ENCODE data around the gene M6PR.
A peak's percentile ranks its signal among the peaks of the same experiment; 100 is the strongest.
"Not testable (repeated sequence)": the region's sequence is repeated elsewhere in the genome, so short reads cannot be mapped to it uniquely, and the experiment has no call there.

The M6PR gene

GRCh38 chr12:8919643-8920042 lies 29.8 kb downstream of the M6PR start:
- H3K4me1 ChIP-seq (ENCODE audit: control insufficient read depth, insufficient read depth, low read length); H3K36me3 ChIP-seq (ENCODE audit: insufficient read depth, low read length): not testable (repeated sequence)

GRCh38 chr12:8917751-8918150 lies 31.7 kb downstream of the M6PR start:
- H3K9ac ChIP-seq (ENCODE audit: low read depth, low read length) = no peak overlapping the region
- H3K36me3 ChIP-seq (ENCODE audit: insufficient read depth, low read length) = peaks cover 3% of the 10 kb centered on the region
- peaks cover 9% of the 10 kb centered on the region for H3K4me1 ChIP-seq (ENCODE audit: control insufficient read depth, insufficient read depth, low read length)
- no peaks in the 10 kb centered on the region for H3K9me3 ChIP-seq (replicated peaks; ENCODE audit: low read length)
- no peak overlapping the region for H3K4me3 ChIP-seq (ENCODE audit: low read length)
- no peaks in the 10 kb centered on the region for H3K27me3 ChIP-seq (ENCODE audit: control insufficient read depth, insufficient read depth, low read length)
- no peak overlapping the region for H3K4me2 ChIP-seq (ENCODE audit: low read length)

More at GRCh38 chr12:8919643-8920042, 29.8 kb downstream of the M6PR start:
- not testable (repeated sequence) for H3K4me3 ChIP-seq (ENCODE audit: low read length); H3K9ac ChIP-seq (ENCODE audit: low read depth, low read length); H3K27me3 ChIP-seq (ENCODE audit: control insufficient read depth, insufficient read depth, low read length); H3K4me2 ChIP-seq (ENCODE audit: low read length); H3K9me3 ChIP-seq (replicated peaks; ENCODE audit: low read length)

- H3K4me3 ChIP-seq (ENCODE audit: low read length) = no peak overlapping the region
- peaks cover 3% of the 10 kb centered on the region for H3K36me3 ChIP-seq (ENCODE audit: insufficient read depth, low read length)
Observed at GRCh38 chr12:8917031-8917430, 32.4 kb downstream of the M6PR start.

DNA sequence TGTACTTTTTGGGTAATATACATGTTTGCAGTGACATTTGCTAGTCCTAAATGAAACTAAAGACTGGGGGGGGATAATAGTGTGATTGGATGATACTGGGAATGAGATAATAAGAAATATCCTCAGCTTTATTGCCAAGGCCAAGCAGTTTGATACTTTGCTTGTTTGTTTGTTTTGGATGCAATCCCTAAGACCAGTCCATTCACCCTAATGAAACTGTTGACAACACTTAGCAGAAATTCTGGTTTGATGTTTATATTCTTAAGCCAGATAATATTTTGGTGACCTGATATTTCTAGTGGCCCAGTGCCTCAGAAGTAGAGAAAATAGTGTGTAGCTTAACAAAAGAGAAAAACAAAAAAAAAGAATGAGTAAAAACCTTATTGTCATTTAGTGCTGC lies 33.3 kb downstream of the M6PR start:
- H3K9ac ChIP-seq (ENCODE audit: low read depth, low read length) = no peak overlapping the region
- H3K36me3 ChIP-seq (ENCODE audit: insufficient read depth, low read length) = peaks cover 3% of the 10 kb centered on the region
- H3K4me3 ChIP-seq (ENCODE audit: low read length) = no peak overlapping the region
- H3K27me3 ChIP-seq (ENCODE audit: control insufficient read depth, insufficient read depth, low read length) = no peaks in the 10 kb centered on the region
- H3K4me1 ChIP-seq (ENCODE audit: control insufficient read depth, insufficient read depth, low read length) = peaks cover 9% of the 10 kb centered on the region
- H3K9me3 ChIP-seq (replicated peaks; ENCODE audit: low read length) = no peaks in the 10 kb centered on the region
- peak overlapping the region; percentile 100 for H3K4me2 ChIP-seq (ENCODE audit: low read length)

More at GRCh38 chr12:8917031-8917430, 32.4 kb downstream of the M6PR start:
- H3K27me3 ChIP-seq (ENCODE audit: control insufficient read depth, insufficient read depth, low read length) = no peaks in the 10 kb centered on the region
- peaks cover 9% of the 10 kb centered on the region for H3K4me1 ChIP-seq (ENCODE audit: control insufficient read depth, insufficient read depth, low read length)
- H3K9ac ChIP-seq (ENCODE audit: low read depth, low read length) = no peak overlapping the region
- no peaks in the 10 kb centered on the region for H3K9me3 ChIP-seq (replicated peaks; ENCODE audit: low read length)
- H3K4me2 ChIP-seq (ENCODE audit: low read length) = no peak overlapping the region

DNA sequence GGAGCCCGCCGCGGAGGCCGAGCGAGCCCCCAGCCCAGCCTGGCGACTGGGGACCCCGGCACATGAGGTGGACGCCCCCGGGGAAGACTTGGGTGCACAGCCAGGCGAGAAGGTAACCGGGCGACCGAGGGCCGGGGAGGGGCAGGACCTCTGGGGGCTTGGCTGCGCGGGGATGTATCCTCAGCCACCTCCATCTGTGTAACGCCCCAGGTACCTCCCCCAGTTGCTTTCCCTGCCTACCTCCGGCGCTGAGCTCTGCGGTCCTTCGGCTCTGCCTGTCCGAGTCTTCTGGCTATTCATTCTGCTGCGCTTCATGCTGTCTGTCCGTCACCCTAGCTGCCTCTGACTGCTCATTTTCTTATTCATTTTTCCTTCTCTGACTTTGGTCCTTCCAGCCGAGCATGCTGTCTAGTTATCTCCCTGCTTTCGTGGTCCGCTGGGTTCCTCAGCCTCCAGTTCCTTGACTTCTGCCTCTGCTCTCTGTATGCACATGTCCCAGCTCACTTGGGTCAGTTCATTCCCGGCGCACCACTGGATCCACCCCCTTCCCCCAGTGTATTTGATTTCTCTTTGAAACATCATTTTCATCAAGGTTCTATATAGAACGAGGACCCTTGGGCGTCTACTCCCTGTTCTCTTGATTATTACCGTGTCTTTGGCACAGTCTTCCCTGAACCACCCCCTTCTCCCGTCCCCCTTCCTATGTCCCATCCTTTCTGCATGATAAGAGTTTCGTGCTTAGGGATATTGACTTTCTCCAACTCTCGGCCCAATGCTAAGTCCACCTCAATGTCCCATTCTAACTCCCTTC lies 34.5 kb downstream of the M6PR start:
- no peaks in the 10 kb centered on the region for H3K9me3 ChIP-seq (replicated peaks; ENCODE audit: low read length)
- H3K4me2 ChIP-seq (ENCODE audit: low read length) = peak overlapping the region; percentile 100
- H3K4me3 ChIP-seq (ENCODE audit: low read length) = peak overlapping the region; percentile 89
- peaks cover 3% of the 10 kb centered on the region for H3K36me3 ChIP-seq (ENCODE audit: insufficient read depth, low read length)
- H3K27me3 ChIP-seq (ENCODE audit: control insufficient read depth, insufficient read depth, low read length) = no peaks in the 10 kb centered on the region
- peak overlapping the region; percentile 82 for H3K9ac ChIP-seq (ENCODE audit: low read depth, low read length)
- peaks cover 9% of the 10 kb centered on the region for H3K4me1 ChIP-seq (ENCODE audit: control insufficient read depth, insufficient read depth, low read length)

DNA sequence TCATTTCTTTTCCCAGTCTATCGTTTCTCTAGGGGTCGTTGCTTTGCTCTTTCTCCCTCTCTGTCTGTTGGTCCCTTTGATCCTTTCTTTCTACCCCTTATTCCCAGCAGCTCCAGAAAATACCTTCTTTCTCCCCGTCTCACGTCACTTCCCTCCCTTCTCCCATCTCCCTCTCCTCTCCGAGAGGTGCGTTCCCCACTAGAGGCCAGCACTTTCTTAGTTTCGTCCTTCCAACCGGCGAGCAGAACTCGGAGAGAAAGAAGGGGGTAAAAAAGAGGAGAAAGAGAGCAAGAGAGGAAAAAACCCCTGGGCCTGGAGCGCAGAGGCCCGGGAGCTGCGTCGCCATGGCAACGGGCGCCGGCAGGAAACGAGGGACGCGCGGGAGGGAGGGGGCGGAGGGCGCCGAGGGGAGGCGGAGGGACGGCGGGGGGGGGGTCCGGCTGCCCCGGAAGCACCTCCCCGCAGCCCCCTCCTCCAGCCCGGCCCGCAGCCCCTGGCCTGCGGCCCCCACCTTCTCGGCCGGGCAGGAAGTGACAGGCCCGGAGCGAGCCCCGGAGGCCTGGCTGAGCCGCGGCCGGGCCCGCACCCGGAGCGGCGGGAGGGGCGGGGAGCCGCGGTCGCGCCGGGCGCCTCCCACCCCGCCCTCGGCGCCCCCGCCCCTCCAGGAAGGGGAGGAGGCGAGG lies 35.3 kb downstream of the M6PR start, which contains the start of gene PHC1:
PHC1 (plus strand) TSS at position 477 of the 683 bp plus-strand sequence. CDS start 3,169 bp downstream, outside the sequence.
- not testable (repeated sequence) for H3K4me1 ChIP-seq (ENCODE audit: control insufficient read depth, insufficient read depth, low read length); H3K27me3 ChIP-seq (ENCODE audit: control insufficient read depth, insufficient read depth, low read length); H3K36me3 ChIP-seq (ENCODE audit: insufficient read depth, low read length); H3K9me3 ChIP-seq (replicated peaks; ENCODE audit: low read length)
- peak within 1 kb of the TSS; percentile 100 for H3K4me2 ChIP-seq (ENCODE audit: low read length)
- H3K9ac ChIP-seq (ENCODE audit: low read depth, low read length) = peak within 1 kb of the TSS; percentile 82
- H3K4me3 ChIP-seq (ENCODE audit: low read length) = peak within 1 kb of the TSS; percentile 96

GRCh38 chr12:8913702-8914032 lies 35.8 kb downstream of the M6PR start:
- no peaks in the 10 kb centered on the region for H3K9me3 ChIP-seq (replicated peaks; ENCODE audit: low read length)
- H3K9ac ChIP-seq (ENCODE audit: low read depth, low read length) = peak overlapping the region; percentile 82
- H3K4me3 ChIP-seq (ENCODE audit: low read length) = peak overlapping the region; percentile 96
- H3K4me1 ChIP-seq (ENCODE audit: control insufficient read depth, insufficient read depth, low read length) = peaks cover 9% of the 10 kb centered on the region
- peaks cover 3% of the 10 kb centered on the region for H3K36me3 ChIP-seq (ENCODE audit: insufficient read depth, low read length)
- no peaks in the 10 kb centered on the region for H3K27me3 ChIP-seq (ENCODE audit: control insufficient read depth, insufficient read depth, low read length)
- H3K4me2 ChIP-seq (ENCODE audit: low read length) = peak overlapping the region; percentile 91

DNA sequence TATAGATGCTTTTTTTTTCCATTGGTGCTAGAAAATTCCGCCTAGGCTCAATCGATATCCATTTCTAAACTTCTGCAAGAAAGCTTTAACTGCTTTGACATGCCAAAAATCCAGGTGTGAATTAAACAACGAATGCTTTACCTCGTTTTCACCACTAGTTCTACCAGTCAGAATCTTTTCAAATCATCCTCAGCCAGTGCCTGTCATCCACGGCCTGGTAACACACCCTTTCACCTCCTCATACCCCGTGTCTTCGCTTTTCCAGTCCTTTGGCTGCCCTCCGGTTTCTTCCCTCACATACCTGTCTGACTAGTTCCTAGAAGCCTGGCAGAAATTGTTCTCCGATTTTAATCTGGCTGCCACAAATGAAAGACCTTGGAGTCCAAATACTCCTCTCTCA lies 36.5 kb downstream of the M6PR start:
- H3K4me1 ChIP-seq (ENCODE audit: control insufficient read depth, insufficient read depth, low read length) = peaks cover 9% of the 10 kb centered on the region

DNA sequence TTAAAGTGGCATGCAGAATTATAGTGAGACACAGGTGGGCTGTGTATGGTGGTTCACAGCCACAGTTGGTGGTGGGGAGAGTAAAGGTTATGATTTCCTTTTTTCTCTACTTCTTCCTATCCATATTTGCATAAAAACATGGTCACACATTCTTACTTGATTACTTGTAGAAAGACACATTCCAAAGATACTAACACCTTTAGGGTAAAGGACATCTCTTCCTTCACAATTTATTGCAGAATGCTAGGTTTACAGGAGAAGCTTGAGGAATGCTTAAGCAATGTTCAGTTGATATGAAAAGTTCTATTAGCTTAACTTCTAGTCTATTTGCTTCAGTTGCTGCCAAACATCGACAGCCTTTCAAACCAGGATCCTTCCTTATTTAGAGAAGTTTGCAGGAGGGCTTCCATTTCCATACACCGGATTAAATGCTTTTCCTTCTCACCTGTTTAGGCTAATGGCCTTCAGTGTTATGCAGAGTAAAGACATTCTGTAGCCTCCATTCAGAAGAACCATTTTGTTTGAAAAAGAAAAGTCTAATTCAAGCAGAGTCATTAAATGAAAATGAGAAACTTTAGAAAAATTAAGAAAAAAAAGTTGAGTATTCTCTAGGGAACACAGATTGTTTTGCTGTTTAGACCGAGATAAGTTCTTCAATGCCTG lies 37.7 kb downstream of the M6PR start:
- Histone ChIP-seq H3K9ac (ENCODE audit: low read depth, low read length) (no peak overlapping the region), H3K4me1 (ENCODE audit: control insufficient read depth, insufficient read depth, low read length) (peaks cover 9% of the 10 kb centered on the region), H3K36me3 (ENCODE audit: insufficient read depth, low read length) (no peaks in the 10 kb centered on the region), H3K9me3 (replicated peaks; ENCODE audit: low read length) (no peaks in the 10 kb centered on the region), H3K4me3 (ENCODE audit: low read length) (no peak overlapping the region), H3K27me3 (ENCODE audit: control insufficient read depth, insufficient read depth, low read length) (no peaks in the 10 kb centered on the region), H3K4me2 (ENCODE audit: low read length) (no peak overlapping the region)

More for the DNA sequence above, 36.5 kb downstream of the M6PR start:
- no peak overlapping the region for H3K4me3 ChIP-seq (ENCODE audit: low read length)
- H3K9ac ChIP-seq (ENCODE audit: low read depth, low read length) = no peak overlapping the region
- no peaks in the 10 kb centered on the region for H3K27me3 ChIP-seq (ENCODE audit: control insufficient read depth, insufficient read depth, low read length)
- H3K36me3 ChIP-seq (ENCODE audit: insufficient read depth, low read length) = no peaks in the 10 kb centered on the region
- H3K4me2 ChIP-seq (ENCODE audit: low read length) = no peak overlapping the region
- no peaks in the 10 kb centered on the region for H3K9me3 ChIP-seq (replicated peaks; ENCODE audit: low read length)

DNA sequence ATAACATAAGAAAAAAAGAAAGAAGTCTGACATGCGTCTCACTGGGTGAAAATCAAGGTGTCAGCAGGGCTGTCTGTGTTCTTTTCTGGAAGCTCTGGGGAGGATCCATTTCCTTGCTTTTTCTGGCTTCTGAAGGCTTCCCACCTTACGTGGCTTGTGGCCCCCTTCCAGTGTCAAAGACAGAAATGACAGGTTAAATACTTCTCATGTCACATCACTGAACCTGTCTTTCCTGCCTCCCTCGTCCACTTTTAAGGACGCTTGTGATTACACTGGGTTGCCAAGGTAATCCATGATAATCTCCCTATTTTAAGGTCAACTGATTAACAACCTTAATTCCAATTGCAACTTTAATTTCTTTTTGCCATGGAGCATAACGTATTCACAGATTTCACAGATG lies 39.7 kb downstream of the M6PR start:
- H3K9me3 ChIP-seq (replicated peaks; ENCODE audit: low read length) = no peaks in the 10 kb centered on the region
- no peaks in the 10 kb centered on the region for H3K27me3 ChIP-seq (ENCODE audit: control insufficient read depth, insufficient read depth, low read length)
- H3K4me1 ChIP-seq (ENCODE audit: control insufficient read depth, insufficient read depth, low read length) = peaks cover 9% of the 10 kb centered on the region
- H3K4me3 ChIP-seq (ENCODE audit: low read length) = no peak overlapping the region
- H3K4me2 ChIP-seq (ENCODE audit: low read length) = no peak overlapping the region
- H3K9ac ChIP-seq (ENCODE audit: low read depth, low read length) = no peak overlapping the region
- no peaks in the 10 kb centered on the region for H3K36me3 ChIP-seq (ENCODE audit: insufficient read depth, low read length)

- Histone ChIP-seq H3K4me3 (ENCODE audit: low read length) (no peak overlapping the region), H3K4me1 (ENCODE audit: control insufficient read depth, insufficient read depth, low read length) (no peaks in the 10 kb centered on the region), H3K27me3 (ENCODE audit: control insufficient read depth, insufficient read depth, low read length) (no peaks in the 10 kb centered on the region), H3K36me3 (ENCODE audit: insufficient read depth, low read length) (no peaks in the 10 kb centered on the region), H3K4me2 (ENCODE audit: low read length) (no peak overlapping the region), H3K9ac (ENCODE audit: low read depth, low read length) (no peak overlapping the region), H3K9me3 (replicated peaks; ENCODE audit: low read length) (no peaks in the 10 kb centered on the region)
Observed at GRCh38 chr12:8907513-8907912, 41.9 kb downstream of the M6PR start.

Measured in skeletal muscle satellite cell (primary cell).